HepG2 (cell line): Measurements from ENCODE around the gene TCFL5. TPM values are rescaled to one million over a fixed set of nuclear protein-coding genes. Genes with fewer than 3 reads are reported as not detected.
A peak's percentile ranks its signal among the peaks of the same experiment; 100 is the strongest.

Experiments
- ARID5B ChIP-seq: IDR thresholded peaks from 2 replicates; pipeline ENCODE4 v1.4.0; 2020; ENCODE audit warnings: mild to moderate bottlenecking, missing genetic modification reagents
- CEBPG ChIP-seq: IDR thresholded peaks from 2 replicates; pipeline ENCODE4 v1.6.1; 2016
- DPF2 ChIP-seq: sonication (generic); formaldehyde crosslinking; IDR thresholded peaks from 2 replicates; pipeline ENCODE4 v1.4.0; 2020; ENCODE audit warnings: mild to moderate bottlenecking, low read depth, missing genetic modification reagents, borderline replicate concordance
- EEA1 ChIP-seq: sonication (generic); formaldehyde crosslinking; IDR thresholded peaks from 2 replicates; pipeline ENCODE4 v1.5.1; 2020; ENCODE audit warnings: mild to moderate bottlenecking, missing genetic modification reagents, borderline replicate concordance
- ISL2 ChIP-seq: sonication (generic); formaldehyde crosslinking; IDR thresholded peaks from 2 replicates; pipeline ENCODE4 v1.5.0; 2020; ENCODE audit warnings: missing genetic modification reagents
- MEIS1 ChIP-seq: sonication (generic); formaldehyde crosslinking; IDR thresholded peaks from 2 replicates; pipeline ENCODE4 v1.9.0; 2021; ENCODE audit warnings: mild to moderate bottlenecking, missing genetic modification reagents, moderate library complexity, borderline replicate concordance
- PREB ChIP-seq: sonication (generic); formaldehyde crosslinking; IDR thresholded peaks from 2 replicates; pipeline ENCODE4 v1.4.0; 2020; ENCODE audit warnings: missing genetic modification reagents
- RXRA ChIP-seq: sonication (generic); formaldehyde crosslinking; IDR thresholded peaks from 2 replicates; pipeline ENCODE4 v1.5.1; 2020; ENCODE audit warnings: missing genetic modification reagents
- SMARCC2 ChIP-seq: fragments of 450-650 bp; IDR thresholded peaks from 2 replicates; pipeline ENCODE4 v1.6.1; 2017; ENCODE audit warnings: antibody characterized with exemption, mild to moderate bottlenecking
- SMYD3 ChIP-seq: sonication (generic); formaldehyde crosslinking; IDR thresholded peaks from 2 replicates; pipeline ENCODE4 v1.8.1; 2023; ENCODE audit warnings: mild to moderate bottlenecking, missing genetic modification reagents
- SPEN ChIP-seq: sonication (generic); formaldehyde crosslinking; IDR thresholded peaks from 2 replicates; pipeline ENCODE4 v1.5.1; 2020; ENCODE audit warnings: low read depth, mild to moderate bottlenecking, missing genetic modification reagents
- SSRP1 ChIP-seq: IDR thresholded peaks from 2 replicates; pipeline ENCODE4 v1.6.1; 2016; ENCODE audit warnings: control low read depth
- TAF15 ChIP-seq: fragments of 200-400 bp; formaldehyde crosslinking; IDR thresholded peaks from one replicate; pipeline ENCODE4 v1.6.1; 2018; ENCODE audit warnings: mild to moderate bottlenecking, low read depth, low read length; ENCODE audit not compliant: poor library complexity, severe bottlenecking
- TMF1 ChIP-seq: sonication (generic); formaldehyde crosslinking; IDR thresholded peaks from 2 replicates; pipeline ENCODE4 v1.8.1; 2022; ENCODE audit warnings: low read depth, missing genetic modification reagents
- ZFP1 ChIP-seq: IDR thresholded peaks from 2 replicates; pipeline ENCODE4 v1.6.1; 2016
- ZFY ChIP-seq: sonication (generic); formaldehyde crosslinking; IDR thresholded peaks from 2 replicates; pipeline ENCODE4 v1.4.0; 2020; ENCODE audit warnings: missing genetic modification reagents
- ZNF607 ChIP-seq: sonication (generic); formaldehyde crosslinking; IDR thresholded peaks from 2 replicates; pipeline ENCODE4 v1.5.1; 2020; ENCODE audit warnings: missing genetic modification reagents, mild to moderate bottlenecking, borderline replicate concordance
- ZNF615 ChIP-seq: sonication (generic); formaldehyde crosslinking; IDR thresholded peaks from 2 replicates; pipeline ENCODE4 v1.5.0; 2020; ENCODE audit warnings: mild to moderate bottlenecking, missing genetic modification reagents, borderline replicate concordance
- ZNF737 ChIP-seq: sonication (generic); formaldehyde crosslinking; IDR thresholded peaks from 2 replicates; pipeline ENCODE4 v1.5.0; 2020; ENCODE audit warnings: missing genetic modification reagents, mild to moderate bottlenecking, borderline replicate concordance
- ZNF740 ChIP-seq: sonication (generic); formaldehyde crosslinking; IDR thresholded peaks from 2 replicates; pipeline ENCODE4 v1.4.0; 2020; ENCODE audit warnings: missing genetic modification reagents
- ZNF891 ChIP-seq: sonication (generic); formaldehyde crosslinking; IDR thresholded peaks from 2 replicates; pipeline ENCODE4 v1.5.0; 2020; ENCODE audit warnings: mild to moderate bottlenecking, missing genetic modification reagents
- ZSCAN22 ChIP-seq: sonication (generic); formaldehyde crosslinking; IDR thresholded peaks from 2 replicates; pipeline ENCODE4 v1.4.0; 2020; ENCODE audit warnings: mild to moderate bottlenecking, missing genetic modification reagents
- ZSCAN30 ChIP-seq: sonication (generic); formaldehyde crosslinking; IDR thresholded peaks from 2 replicates; pipeline ENCODE4 v1.5.0; 2020; ENCODE audit warnings: mild to moderate bottlenecking, missing genetic modification reagents
- polyA plus RNA-seq, 8 experiments: library from polyadenylated mRNA; depleted of rRNA in 3 of 8; stranded (reverse) in 7 of 8; unstranded in 1 of 8; fragments of >200 nt; fragmentation: Illumina TruSeq in 4 of 8; extraction: Trizol in 4 of 8; gene quantifications; 2 replicates each; pipeline versions ENCODE4 v1.2.1 to v1.2.3, GENCODE V29; 2011 to 2016; ENCODE audit warnings: low read depth in 4 of 8, missing spikeins in 1 of 8, mixed read lengths in 1 of 8; ENCODE audit not compliant: insufficient read depth in 1 of 8
- total RNA-seq, 5 experiments: library from RNA; depleted of rRNA; stranded (reverse); fragments of >200 nt; fragmentation: Illumina TruSeq; extraction: Trizol; gene quantifications; 2 replicates each; pipeline ENCODE4 v1.2.3, GENCODE V29; 2016; ENCODE audit warnings: low read depth in 1 of 5
- TF ChIP-seq, protein P1 (sequence below): sonication (generic); formaldehyde crosslinking; IDR thresholded peaks from 2 replicates; pipeline ENCODE4 v1.4.0; 2020; ENCODE audit warnings: mild to moderate bottlenecking, missing genetic modification reagents
- TF ChIP-seq, protein P2 (sequence below): sonication (generic); formaldehyde crosslinking; IDR thresholded peaks from 2 replicates; pipeline ENCODE4 v1.4.0; 2020; ENCODE audit warnings: low read depth, mild to moderate bottlenecking, missing genetic modification reagents

Gene TCFL5
- total and polyA plus RNA-seq, 2 of the 13 experiments (the other 11 are each of a cell fraction or from before 2014, with no cell fraction given), result 14.8 to 20.0 TPM

DNA sequence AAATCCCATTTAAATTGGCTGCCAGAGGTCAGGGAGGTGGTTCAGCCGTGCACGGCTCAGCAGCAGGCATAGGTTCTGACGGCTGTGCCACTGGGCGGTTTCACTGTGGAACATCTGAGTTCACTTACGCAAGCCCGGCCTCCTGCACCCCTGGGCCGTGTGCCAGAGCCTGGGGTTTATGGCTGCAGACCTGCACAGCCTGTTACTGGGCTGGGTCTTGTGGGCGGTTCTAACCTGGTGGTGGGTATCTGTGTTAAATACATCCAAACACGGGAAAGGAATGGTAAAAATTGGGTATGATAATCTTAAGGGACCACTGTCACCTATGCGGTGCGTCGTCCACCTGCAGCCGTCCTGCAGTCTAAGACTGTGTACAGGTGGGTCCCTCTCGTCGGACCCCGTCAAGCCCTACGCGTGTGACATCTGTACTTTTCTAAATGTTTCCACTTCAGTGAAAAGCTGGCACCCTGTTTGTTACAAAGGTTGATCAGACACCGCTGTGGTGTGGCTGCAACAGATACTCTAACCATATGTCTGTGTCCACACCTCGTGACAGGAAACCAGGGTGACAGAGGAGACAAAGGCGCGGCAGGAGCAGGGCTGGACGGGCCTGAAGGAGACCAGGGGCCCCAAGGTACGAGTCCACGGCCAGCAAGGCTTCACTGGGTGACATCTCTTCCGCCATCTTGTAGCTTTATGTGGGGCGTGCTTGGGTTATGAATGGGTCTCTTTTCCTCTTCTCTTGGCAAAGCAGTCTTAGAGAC, 23.3 kb downstream of the TCFL5 start (continued):
- TF ChIP-seq ZNF615 (CRISPR knock-in tag) (no peak), SSRP1 (no peak), TMF1 (no peak), EEA1 (no peak), ZSCAN30 (CRISPR knock-in tag) (no peak), ZSCAN22 (no peak), CEBPG (CRISPR knock-in tag) (peak; percentile 84), ZNF607 (CRISPR knock-in tag) (no peak), TAF15 (no peak), ZNF737 (CRISPR knock-in tag) (no peak), ZNF740 (CRISPR knock-in tag) (no peak), ZFY (CRISPR knock-in tag) (no peak), SMYD3 (CRISPR knock-in tag) (no peak), RXRA (CRISPR knock-in tag) (0 out of 2 replicates have a peak, but pooled peaks have one; percentile 22), ZNF891 (CRISPR knock-in tag) (no peak), ZFP1 (CRISPR knock-in tag) (no peak), DPF2 (CRISPR knock-in tag) (0 out of 2 replicates have a peak, but pooled peaks have one; percentile 49), ARID5B (no peak), SMARCC2 (no peak), MEIS1 (CRISPR knock-in tag) (no peak), SPEN (no peak), ISL2 (no peak), PREB (CRISPR knock-in tag) (no peak)
- TF ChIP-seq, protein P1, sequence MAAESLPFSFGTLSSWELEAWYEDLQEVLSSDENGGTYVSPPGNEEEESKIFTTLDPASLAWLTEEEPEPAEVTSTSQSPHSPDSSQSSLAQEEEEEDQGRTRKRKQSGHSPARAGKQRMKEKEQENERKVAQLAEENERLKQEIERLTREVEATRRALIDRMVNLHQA (CRISPR knock-in tag), result no peak
- TF ChIP-seq, protein P2, sequence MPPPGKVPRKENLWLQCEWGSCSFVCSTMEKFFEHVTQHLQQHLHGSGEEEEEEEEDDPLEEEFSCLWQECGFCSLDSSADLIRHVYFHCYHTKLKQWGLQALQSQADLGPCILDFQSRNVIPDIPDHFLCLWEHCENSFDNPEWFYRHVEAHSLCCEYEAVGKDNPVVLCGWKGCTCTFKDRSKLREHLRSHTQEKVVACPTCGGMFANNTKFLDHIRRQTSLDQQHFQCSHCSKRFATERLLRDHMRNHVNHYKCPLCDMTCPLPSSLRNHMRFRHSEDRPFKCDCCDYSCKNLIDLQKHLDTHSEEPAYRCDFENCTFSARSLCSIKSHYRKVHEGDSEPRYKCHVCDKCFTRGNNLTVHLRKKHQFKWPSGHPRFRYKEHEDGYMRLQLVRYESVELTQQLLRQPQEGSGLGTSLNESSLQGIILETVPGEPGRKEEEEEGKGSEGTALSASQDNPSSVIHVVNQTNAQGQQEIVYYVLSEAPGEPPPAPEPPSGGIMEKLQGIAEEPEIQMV, result peak; percentile 45; the same call in 1 of the 2 replicates
